GM12872 (cell line): ENCODE results near the gene COA1.

Source experiments
- CTCF ChIP-seq: IDR thresholded peaks from 3 replicates; pipeline ENCODE4 v1.5.1; 2011; ENCODE audit warnings: low read depth, mild to moderate bottlenecking, low read length, moderate library complexity; ENCODE audit not compliant: insufficient read depth

Gene COA1

DNA sequence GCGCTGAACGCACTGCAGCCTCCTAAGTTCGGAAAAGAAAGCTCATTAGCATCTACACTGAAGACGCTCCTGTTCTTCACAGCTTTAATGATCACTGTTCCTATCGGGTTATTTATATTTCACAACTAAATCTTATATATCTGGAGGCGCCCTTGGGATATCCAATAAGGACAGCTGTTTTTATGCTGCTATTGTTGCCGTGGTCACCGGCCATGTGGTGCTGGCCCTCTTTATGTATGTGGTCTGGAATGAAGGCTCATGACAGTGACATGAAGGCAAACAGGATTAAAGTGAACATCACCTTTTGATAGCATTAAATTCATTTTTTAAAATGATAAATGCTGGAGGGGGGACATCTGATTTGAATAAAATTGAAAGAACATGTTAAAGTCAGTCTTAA is 38.0 kb upstream of the COA1 start:
- TF ChIP-seq CTCF, result no peak

DNA sequence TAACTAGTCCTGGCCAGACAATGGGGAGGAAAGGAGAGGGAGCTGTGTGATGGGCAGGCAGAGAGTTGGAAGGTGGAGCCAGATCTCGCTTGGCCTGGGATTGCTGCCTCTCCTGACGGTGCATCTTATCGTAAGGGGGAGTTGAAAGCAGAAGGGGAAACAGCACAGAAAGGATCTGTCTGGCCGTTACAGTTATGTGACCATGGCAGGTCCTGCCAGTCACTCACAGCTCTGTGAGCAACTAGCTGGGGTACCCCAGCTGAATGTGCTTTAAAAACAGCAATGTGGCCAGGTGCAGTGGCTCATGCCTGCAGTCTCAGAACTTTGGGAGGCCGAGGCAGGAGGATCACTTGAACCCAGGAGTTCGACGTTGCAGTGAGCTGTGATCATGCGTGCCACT is 37.2 kb upstream of the COA1 start:
- TF ChIP-seq CTCF, result no peak

- no peak for TF ChIP-seq CTCF
Measured at GRCh38 chr7:43764807-43765491, 35.6 kb upstream of the COA1 start.

GRCh38 chr7:43764039-43764761 is 34.9 kb upstream of the COA1 start:
- TF ChIP-seq CTCF, result no peak

- no peak for TF ChIP-seq CTCF
Measured at GRCh38 chr7:43763183-43763582, 33.9 kb upstream of the COA1 start.

GRCh38 chr7:43761938-43762692 is 32.8 kb upstream of the COA1 start:
- TF ChIP-seq CTCF, result no peak

- no peak for TF ChIP-seq CTCF
Measured at GRCh38 chr7:43761382-43761781, 32.1 kb upstream of the COA1 start.
